Nephron progenitor cell (in vitro differentiated cells): ENCODE results near the gene RAB1B.

Experiments used
- DNase-seq: peaks from one replicate; pipeline ENCODE4 v3.0.0; 2021
- H3K27ac Mint-ChIP-seq: 2 replicates; pipeline ENCODE4 v1.8.0; 2021; ENCODE audit warnings: mild to moderate bottlenecking, moderate library complexity, mixed read lengths
- H3K27me3 Mint-ChIP-seq: 2 replicates; pipeline ENCODE4 v1.8.0; 2021; ENCODE audit warnings: mild to moderate bottlenecking, low read depth, mixed read lengths; ENCODE audit not compliant: poor library complexity
- H3K36me3 Mint-ChIP-seq: 2 replicates; pipeline ENCODE4 v1.8.0; 2021; ENCODE audit warnings: low read depth, mixed read lengths
- H3K4me1 Mint-ChIP-seq: 2 replicates; pipeline ENCODE4 v1.8.0; 2021; ENCODE audit warnings: mixed read lengths
- H3K4me3 Mint-ChIP-seq: 2 replicates; pipeline ENCODE4 v1.8.0; 2021; ENCODE audit warnings: mild to moderate bottlenecking, moderate library complexity, mixed read lengths
- H3K9me3 Mint-ChIP-seq: 2 replicates; pipeline ENCODE4 v1.8.0; 2021; ENCODE audit warnings: mild to moderate bottlenecking, moderate library complexity, mixed read lengths
- TF ChIP-seq, protein P1 (sequence below): fragments of 200-600 bp; sonication (generic); IDR thresholded peaks from 2 replicates; pipeline ENCODE4 v1.5.0; 2021; ENCODE audit warnings: antibody characterized with exemption

Gene RAB1B

DNA sequence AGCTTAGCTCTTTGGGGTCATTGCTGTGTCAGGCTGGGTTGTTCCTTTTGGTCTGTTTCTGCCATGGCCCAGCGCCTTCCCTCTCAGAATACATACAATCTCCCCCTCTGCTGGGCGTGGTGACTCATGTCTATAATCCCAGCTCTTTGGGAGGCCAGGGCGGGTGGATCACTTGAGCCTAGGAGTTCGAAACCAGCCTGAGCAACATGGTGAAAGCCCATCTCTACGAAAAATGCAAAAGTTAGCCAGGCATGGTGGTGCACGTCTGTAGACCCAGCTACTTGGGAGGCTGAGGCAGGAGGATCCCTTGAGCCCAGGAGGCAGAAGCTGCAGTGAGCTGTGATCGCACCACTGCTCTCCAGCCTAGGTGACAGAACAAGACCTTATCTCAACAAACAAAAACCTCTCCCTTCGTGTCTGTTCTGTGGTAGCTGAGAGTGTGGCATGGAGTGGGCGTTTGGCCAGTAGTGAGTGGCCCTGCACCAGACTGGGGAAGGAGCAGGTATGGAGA lies 46.7 kb upstream of the RAB1B start:
- DNase-seq = no peak
- TF ChIP-seq, protein P1, sequence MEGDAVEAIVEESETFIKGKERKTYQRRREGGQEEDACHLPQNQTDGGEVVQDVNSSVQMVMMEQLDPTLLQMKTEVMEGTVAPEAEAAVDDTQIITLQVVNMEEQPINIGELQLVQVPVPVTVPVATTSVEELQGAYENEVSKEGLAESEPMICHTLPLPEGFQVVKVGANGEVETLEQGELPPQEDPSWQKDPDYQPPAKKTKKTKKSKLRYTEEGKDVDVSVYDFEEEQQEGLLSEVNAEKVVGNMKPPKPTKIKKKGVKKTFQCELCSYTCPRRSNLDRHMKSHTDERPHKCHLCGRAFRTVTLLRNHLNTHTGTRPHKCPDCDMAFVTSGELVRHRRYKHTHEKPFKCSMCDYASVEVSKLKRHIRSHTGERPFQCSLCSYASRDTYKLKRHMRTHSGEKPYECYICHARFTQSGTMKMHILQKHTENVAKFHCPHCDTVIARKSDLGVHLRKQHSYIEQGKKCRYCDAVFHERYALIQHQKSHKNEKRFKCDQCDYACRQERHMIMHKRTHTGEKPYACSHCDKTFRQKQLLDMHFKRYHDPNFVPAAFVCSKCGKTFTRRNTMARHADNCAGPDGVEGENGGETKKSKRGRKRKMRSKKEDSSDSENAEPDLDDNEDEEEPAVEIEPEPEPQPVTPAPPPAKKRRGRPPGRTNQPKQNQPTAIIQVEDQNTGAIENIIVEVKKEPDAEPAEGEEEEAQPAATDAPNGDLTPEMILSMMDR = no peak
- no peak overlapping the region for H3K4me3 Mint-ChIP-seq
- H3K27ac Mint-ChIP-seq = no peak overlapping the region
- H3K36me3 Mint-ChIP-seq = peaks cover 14% of the 10 kb centered on the region
- peaks cover 18% of the 10 kb centered on the region for H3K4me1 Mint-ChIP-seq
- no peaks in the 10 kb centered on the region for H3K9me3 Mint-ChIP-seq
- no peaks in the 10 kb centered on the region for H3K27me3 Mint-ChIP-seq

DNA sequence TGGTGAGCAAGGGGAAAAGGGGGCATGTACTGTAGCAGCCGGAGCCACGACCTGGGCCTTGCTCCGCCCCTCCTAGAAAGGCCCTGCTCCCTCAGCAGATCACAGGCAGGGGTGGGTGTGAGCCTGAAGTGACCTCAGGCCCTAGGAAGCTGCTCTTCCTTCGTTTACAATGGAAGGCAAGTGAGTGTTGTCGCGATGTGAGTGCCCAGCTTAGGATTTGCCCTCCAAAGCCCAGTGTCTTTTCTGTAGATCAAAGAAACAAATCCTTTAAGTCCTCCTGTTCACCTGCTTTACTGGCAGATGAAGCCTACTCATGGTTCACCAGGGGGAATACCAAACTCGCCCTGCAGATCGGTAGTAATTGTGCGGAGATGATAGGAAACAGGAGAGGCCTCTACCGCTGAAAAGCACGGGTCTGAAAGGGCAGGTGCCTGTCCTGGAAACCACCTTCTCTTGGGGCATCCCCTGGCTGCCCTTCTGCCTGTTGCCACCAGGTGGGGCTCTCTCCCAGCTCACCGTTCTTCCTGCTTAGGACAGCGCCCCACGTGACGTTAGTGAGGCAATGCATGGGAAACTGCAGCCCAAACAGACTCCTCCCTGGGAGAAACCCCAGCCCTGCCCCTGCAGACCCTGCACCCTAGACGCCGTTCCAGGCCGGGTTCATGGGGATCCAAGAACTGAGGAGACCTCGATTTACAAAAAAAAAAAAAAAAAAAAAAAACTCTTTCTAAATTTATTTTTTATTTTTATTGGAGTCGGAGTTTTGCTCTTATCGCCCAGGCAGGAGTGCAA lies 45.9 kb upstream of the RAB1B start:
- TF ChIP-seq, protein P1 = peak; percentile 100
- H3K9me3 Mint-ChIP-seq = no peaks in the 10 kb centered on the region
- no peak overlapping the region for H3K27ac Mint-ChIP-seq
- DNase-seq = peak; percentile 90
- H3K4me3 Mint-ChIP-seq = no peak overlapping the region
- H3K36me3 Mint-ChIP-seq = peaks cover 11% of the 10 kb centered on the region
- peaks cover 18% of the 10 kb centered on the region for H3K4me1 Mint-ChIP-seq
- no peaks in the 10 kb centered on the region for H3K27me3 Mint-ChIP-seq

DNA sequence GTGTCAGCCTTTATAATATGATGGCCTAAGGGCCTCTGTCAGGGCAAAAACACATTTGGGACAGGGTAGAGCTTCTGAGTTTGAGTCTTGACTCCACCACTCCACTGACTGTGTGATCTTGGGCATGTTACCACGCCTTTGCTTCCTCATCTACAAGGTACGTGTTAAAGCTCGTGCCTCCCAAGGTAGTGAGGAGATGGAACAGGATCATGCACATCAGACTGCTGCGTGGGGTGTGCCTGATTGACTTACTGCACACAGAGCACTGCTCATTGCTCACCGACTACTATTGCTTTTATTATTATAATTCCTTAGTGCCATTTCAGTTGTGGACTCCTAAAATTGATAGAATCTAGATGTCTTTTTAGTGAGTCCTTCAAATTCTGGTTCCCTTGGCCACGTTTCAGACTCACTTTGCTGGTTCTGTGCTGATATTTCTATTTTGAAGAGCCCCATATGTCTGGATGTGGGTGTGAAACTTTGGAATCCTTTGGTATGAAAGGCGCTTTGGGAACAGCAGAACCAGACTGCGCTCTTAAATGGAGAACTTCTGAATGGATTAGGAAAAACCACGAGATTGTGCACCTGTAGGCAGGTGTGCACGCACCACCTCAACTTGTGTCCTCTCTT lies 44.1 kb upstream of the RAB1B start:
- Mint-ChIP-seq H3K4me1 (peaks cover 19% of the 10 kb centered on the region), H3K27me3 (no peaks in the 10 kb centered on the region), H3K9me3 (no peaks in the 10 kb centered on the region), H3K27ac (no peak overlapping the region), H3K4me3 (no peak overlapping the region), H3K36me3 (peaks cover 7% of the 10 kb centered on the region)
- TF ChIP-seq, protein P1 = no peak
- DNase-seq = no peak

DNA sequence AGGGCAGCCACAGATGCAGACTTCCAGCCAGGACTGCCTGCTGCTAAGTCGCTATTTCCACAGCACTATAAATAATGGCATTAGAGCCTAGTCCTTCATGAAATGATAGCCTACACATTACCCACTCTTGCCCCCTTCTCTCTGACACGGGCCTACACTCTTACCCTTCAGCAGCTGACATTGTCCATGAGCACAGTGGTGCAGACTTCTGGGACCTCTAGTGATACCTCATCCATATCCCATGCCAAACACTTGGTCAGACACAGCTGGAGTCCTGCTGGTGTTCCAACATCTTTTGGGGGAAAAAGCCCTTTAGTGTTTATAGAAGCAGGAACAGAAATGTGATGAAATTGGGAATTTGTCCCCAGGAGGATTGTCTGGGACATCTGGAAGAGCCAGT lies 43.4 kb upstream of the RAB1B start:
- Mint-ChIP-seq H3K27me3 (no peaks in the 10 kb centered on the region), H3K36me3 (peaks cover 7% of the 10 kb centered on the region), H3K27ac (no peak overlapping the region), H3K4me1 (peaks cover 24% of the 10 kb centered on the region), H3K4me3 (no peak overlapping the region), H3K9me3 (no peaks in the 10 kb centered on the region)
- no peak for DNase-seq
- TF ChIP-seq, protein P1 = no peak

DNA sequence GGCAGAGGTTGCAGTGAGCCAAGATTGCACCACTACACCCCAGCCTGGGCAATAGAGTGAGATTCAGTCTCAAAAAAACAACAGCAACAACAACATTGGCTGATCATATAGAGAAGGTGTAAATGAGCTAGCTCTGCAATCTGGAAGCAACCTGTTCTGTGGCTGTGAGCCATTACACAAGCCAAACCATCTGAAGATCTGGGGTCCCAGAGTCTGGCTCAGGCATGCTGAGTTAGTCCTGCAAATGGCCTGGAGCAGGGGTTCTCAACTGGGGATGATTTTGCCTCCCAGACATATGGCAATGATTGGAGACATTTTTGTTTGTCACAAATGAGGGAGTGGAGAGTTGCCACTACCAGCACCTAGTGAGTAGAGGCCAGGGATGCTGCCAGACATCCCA lies 42.3 kb upstream of the RAB1B start:
- Mint-ChIP-seq H3K4me3 (no peak overlapping the region), H3K36me3 (peaks cover 9% of the 10 kb centered on the region), H3K4me1 (peaks cover 29% of the 10 kb centered on the region), H3K27ac (no peak overlapping the region), H3K27me3 (peaks cover 2% of the 10 kb centered on the region), H3K9me3 (no peaks in the 10 kb centered on the region)
- TF ChIP-seq, protein P1 = no peak
- no peak for DNase-seq
